GM19193 (cell line): ENCODE data around the gene ADAMTSL1.

Experiments
- POLR2A ChIP-seq: IDR thresholded peaks from 4 replicates; pipeline ENCODE4 v1.6.1; 2011; ENCODE audit not compliant: insufficient read depth, insufficient read length; ENCODE audit errors: extremely low read depth

The ADAMTSL1 gene

GRCh38 chr9:18741359-18741758 is 267.4 kb downstream of the ADAMTSL1 start:
- TF ChIP-seq POLR2A = no peak

DNA sequence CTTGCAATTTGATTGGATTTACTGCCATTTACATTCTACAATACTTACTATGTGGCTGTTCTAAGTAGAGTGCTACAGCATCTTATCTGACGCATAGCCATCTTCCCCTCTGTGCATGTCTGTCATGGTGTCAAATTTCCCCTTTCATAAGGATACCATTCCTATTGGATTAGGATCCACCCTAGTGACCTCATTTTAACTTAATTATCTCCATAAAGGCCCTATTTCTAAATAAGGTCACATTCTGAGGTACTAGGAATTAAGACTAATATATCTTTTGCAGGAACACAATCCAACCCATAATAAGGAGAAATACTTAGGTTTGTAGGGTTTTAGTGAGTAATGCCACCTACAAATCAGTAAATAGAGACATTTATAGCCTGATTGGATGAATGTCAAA is 268.0 kb downstream of the ADAMTSL1 start:
- no peak for TF ChIP-seq POLR2A

GRCh38 chr9:18743421-18743820 is 269.5 kb downstream of the ADAMTSL1 start:
- no peak for TF ChIP-seq POLR2A

DNA sequence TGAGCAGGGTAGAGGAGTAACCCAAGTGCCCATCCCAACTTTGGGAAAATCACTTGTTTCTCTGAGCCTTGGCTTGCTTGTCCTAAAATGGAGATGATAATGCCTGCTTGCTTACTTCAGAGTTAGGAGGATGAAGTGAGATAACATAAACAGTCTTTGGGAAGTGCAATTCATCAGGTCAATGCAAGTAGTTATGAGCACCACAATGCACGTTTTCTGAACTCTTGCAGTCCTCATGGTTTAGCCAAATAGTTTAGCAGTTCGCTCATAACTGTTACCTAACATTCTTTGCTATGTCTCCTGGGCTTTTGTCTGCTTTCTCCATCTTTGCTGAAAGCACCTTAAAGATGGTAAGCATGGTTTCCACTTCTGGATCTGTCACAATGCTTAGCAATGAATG is 270.0 kb downstream of the ADAMTSL1 start:
- no peak for TF ChIP-seq POLR2A

GRCh38 chr9:18745710-18746109 is 271.8 kb downstream of the ADAMTSL1 start:
- TF ChIP-seq POLR2A = no peak

- TF ChIP-seq POLR2A = no peak
Observed at GRCh38 chr9:18746631-18747030, 272.7 kb downstream of the ADAMTSL1 start.

GRCh38 chr9:18747595-18747994 is 273.6 kb downstream of the ADAMTSL1 start:
- TF ChIP-seq POLR2A = no peak

DNA sequence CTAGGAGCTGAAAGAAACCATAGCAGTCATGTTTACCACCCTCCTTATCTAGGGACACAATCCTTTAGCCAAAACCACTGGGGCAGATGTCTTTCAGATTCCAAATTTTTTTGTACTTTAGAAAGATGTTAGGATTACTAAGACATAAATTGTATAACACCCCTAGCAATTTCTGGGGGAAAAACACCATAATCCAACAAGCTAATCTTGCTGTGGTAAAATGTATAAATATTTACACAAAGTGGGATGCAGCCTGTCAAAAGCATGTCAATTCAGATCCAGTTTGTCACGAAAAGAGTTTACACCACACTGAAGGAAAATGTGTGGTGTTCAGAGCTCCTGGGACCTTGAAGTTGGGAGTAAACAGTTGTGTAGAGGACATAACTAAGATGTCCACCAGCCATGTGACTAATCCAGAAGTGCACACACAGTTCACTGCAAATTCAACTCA is 274.3 kb downstream of the ADAMTSL1 start:
- TF ChIP-seq POLR2A = no peak

- no peak for TF ChIP-seq POLR2A
Observed at GRCh38 chr9:18749711-18750110, 275.8 kb downstream of the ADAMTSL1 start.

GRCh38 chr9:18753904-18754303 is 280.0 kb downstream of the ADAMTSL1 start:
- TF ChIP-seq POLR2A = no peak

- no peak for TF ChIP-seq POLR2A
Observed at GRCh38 chr9:18754537-18754936, 280.6 kb downstream of the ADAMTSL1 start.

- no peak for TF ChIP-seq POLR2A
Observed at GRCh38 chr9:18755263-18755662, 281.3 kb downstream of the ADAMTSL1 start.

DNA sequence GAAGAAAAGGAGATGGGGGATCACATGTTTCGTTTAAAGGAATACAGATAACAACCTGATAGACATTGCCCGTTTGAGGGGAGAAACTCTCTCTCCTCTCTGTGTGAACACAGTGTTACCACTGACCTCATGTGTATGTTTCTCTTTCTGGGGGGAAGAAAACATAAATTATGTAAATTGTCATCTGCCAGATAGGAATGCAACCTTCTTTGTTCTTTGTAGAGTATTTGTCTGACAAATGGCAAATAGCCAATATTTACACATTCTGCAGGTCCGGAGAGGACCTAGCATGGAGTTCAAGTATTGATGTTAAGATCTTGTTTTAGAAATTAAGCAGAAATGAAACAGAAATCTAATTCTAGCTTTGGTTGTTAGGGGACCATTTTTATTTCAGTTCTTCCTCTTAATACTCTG is 282.8 kb downstream of the ADAMTSL1 start:
- no peak for TF ChIP-seq POLR2A

DNA sequence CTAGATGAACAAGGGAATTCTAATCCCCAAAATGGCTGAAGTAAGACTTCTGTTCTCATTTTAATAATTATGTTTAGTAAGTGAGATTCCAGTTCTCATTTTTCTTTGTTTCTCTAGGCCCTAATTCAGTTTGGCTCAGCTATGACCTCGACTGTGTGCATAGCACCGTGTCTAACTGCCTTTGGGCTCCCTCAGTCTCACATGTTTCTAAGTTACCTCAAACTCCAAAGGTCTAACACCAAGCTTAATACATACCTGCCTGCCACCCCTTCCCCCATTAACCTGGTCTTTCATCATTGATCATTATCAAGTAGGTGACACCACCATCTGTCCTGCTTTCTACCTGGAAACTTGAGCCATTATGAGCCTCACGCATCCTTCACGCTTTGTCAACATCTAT is 285.9 kb downstream of the ADAMTSL1 start:
- no peak for TF ChIP-seq POLR2A

DNA sequence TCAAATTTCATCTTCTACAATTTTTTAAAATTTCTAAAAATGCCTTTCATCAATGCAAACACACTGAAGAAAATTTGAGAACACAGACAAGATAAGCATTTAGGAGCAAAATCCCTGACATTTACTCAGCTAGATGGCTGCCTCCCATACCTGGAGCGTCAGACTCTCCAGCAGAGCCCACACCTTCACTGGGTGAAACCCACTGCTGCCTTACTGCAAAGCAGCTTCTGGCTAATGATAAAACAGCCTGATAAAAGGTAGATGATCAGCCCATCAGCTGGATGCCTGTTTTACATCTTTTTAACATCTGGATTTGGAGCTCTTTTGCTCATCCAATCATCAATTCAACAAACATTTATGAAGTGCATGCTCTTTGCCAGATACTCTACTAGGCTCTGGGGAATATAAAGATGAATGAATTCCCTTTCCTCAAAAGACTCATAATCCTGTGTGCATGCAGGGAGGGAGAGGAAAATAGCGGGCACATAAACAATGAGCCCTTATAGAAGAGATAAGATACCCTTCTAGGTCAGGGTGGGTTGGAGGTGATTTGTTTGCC is 287.9 kb downstream of the ADAMTSL1 start:
- TF ChIP-seq POLR2A = no peak

- TF ChIP-seq POLR2A = no peak
Observed at GRCh38 chr9:18766989-18767550, 293.1 kb downstream of the ADAMTSL1 start.
